Right ventricle myocardium inferior (tissue), 1 donor: ENCODE results near the gene PM20D1. TPM values are rescaled to one million over a fixed set of nuclear protein-coding genes. Genes with fewer than 3 reads are reported as not detected.
A peak's percentile ranks its signal among the peaks of the same experiment; 100 is the strongest.
"Not testable (repeated sequence)": the region's sequence is repeated elsewhere in the genome, so short reads cannot be mapped to it uniquely, and the experiment has no call there.

Source experiments
- ATAC-seq: fragments of 200-7000 bp; cut with Tn5 transposase; one replicate; pipeline ENCODE4 v1.9.1; 2020; ENCODE audit warnings: mild to moderate bottlenecking, moderate library complexity
- DNase-seq: peaks from one replicate; pipeline ENCODE4 v3.0.0; 2021; ENCODE audit errors: missing footprints
- intact Hi-C: fragments of 100-400 bp; cut with DNase I; formaldehyde crosslinking; loops from one replicate; pipeline ENCODE4 v1.11.0; 2022
- total RNA-seq: library from RNA; stranded (reverse); fragmentation: NEBNext Ultra II Directional; extraction: Animal tissue kit (Norgen Biotek cat#: 25700); gene quantifications from one replicate; pipeline ENCODE4 v1.2.1, GENCODE V29; 2021
- donor health status: DM: no; HTN: yes; CAD: no; lungs with severe emphysema.

PM20D1 gene
- total RNA-seq, 1 donor from 2014 or later = 1.7 TPM

GRCh38 chr1:205851993-205852392, 2.1 kb upstream of the PM20D1 start:
- DNase-seq = no peak
- ATAC-seq = no peak
- intact Hi-C loops = no loop called here

DNA sequence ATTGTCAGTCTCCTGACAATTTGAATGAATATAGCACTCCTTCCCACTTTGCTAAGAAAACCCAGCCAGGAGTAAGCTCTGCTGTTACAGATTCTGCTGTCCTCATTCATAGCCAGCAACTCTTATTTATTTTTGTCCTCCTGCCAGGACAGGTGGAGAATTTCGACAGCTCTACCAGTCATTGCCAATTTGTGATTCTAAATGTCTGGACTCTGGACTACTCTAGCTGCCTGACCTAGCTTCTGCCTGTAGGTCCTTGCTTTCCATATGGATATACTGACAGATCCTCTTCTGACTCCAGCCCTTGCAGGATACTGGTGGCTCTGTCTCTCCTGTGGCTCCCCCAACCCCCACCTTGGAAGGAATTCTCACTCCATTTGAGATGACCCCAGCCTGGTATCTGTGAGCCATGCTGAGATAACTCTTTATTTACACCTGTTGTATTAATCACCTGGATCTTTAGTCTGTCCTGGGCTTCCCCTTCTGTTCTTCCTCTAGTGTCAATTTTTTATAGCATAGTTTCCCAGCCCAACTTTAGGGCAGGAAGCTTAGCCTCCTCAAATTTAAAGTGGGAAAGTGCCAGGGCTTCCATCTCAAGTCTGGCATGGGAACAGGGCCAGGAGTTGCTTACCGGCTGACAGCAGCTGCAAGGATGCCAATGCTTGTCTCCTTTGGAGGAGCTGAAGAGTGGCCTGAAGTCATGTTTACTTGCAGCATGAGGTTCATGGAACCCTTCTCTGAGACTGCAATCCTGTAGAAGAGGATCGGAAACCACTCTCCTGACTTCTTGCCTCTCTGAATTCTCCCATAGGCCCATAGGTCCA, 6.7 kb downstream of the PM20D1 start:
- DNase-seq (no peak), ATAC-seq (no peak)
- intact Hi-C loops = no loop called here

GRCh38 chr1:205842229-205842628, 7.7 kb downstream of the PM20D1 start:
- ATAC-seq (peak; percentile 68), DNase-seq (no peak)
- intact Hi-C loops = no loop called here

GRCh38 chr1:205840146-205840923, 9.6 kb downstream of the PM20D1 start:
- intact Hi-C loops = no loop called here
- ATAC-seq (no peak), DNase-seq (no peak)

GRCh38 chr1:205837382-205837970, 12.5 kb downstream of the PM20D1 start:
- DNase-seq (no peak), ATAC-seq (no peak)
- intact Hi-C loops = no loop called here

DNA sequence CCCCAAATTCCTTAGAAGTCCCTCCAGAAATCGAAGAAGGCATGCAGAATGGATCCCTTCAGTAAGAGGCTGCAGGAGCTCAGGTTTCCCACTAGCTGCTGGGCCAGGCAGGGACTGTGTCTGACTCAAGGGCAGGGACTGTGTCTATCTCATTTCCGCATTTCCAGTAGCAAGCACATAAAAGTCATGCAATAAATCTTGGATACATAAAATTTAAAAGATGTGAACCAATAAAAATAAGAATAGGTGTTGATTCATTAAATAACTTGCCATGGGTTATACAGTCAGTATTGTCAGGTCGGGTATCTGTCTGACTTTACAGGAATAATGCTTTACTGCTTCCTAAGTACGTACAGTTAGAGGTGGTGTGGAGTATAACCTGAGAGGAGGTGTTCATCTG, 15.2 kb downstream of the PM20D1 start:
- intact Hi-C loops = no loop called here
- no peak for DNase-seq
- no peak for ATAC-seq

DNA sequence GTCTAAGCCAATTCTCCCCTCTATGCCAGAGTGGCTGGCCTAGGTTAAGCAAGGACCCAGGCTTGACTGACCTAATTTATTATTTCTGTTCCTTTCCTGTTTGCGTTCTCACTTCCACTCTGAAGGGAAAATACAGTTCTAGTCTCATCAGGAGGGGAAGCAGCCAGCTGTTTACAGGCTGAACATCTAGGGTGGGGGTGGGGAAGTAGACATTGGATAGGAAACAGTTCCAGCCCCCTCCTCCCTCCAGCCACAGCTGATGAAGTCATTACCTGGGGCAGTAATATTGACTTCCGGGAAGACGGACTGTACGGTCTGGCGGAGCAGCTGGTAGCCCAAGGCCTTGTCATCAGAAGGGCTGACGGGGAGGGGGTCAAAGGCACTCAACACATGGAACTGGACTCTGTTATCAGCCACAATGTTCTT, 17.6 kb downstream of the PM20D1 start:
- peak; percentile 42 for ATAC-seq
- intact Hi-C loops = no loop called here
- DNase-seq = no peak

DNA sequence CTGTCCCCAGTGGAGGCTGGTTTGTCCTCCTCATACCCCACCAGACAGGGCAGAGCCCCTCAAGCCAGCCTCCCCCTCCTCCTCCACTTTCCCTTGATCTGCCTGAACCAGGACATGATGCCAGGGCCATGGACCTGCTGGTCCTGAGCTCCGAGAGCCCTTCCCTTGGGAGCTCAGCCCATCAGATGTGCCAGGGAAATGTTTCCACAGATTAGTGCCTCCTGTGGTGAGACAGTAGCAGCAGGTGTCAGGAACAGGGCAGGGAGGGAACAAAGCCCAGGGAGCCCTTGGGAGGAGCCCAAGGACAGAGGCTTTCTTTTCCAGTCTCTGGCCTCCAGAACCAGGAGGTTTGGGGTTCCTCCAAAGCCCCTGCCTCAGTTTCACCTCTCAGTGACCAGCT, 22.3 kb downstream of the PM20D1 start:
- intact Hi-C loops = no loop called here
- no peak for DNase-seq
- ATAC-seq = peak; percentile 57

DNA sequence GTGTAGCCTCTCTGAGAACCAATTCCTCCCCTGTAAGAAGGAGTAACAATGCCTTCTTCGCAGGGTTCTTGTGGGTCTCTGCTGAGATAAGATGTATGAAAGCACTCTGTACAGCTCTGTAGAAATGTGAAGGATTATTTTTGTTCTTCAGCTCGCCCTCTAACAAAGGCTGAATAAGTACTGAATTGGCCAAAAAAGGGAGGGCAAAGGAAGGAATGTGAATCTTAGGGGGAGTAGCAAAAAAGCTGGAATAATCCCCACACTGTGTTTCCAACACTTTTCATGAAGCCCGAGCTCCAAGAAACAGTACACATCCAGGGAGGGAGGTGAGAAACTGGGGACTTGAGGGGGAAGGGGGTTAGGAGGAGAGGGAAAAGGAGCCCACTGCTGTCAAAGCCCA, 22.9 kb downstream of the PM20D1 start:
- ATAC-seq (no peak), DNase-seq (no peak)
- intact Hi-C loops = no loop called here

GRCh38 chr1:205826016-205826806, 23.7 kb downstream of the PM20D1 start:
- peak; percentile 89 for ATAC-seq
- no peak for DNase-seq
- intact Hi-C loops = no loop called here

DNA sequence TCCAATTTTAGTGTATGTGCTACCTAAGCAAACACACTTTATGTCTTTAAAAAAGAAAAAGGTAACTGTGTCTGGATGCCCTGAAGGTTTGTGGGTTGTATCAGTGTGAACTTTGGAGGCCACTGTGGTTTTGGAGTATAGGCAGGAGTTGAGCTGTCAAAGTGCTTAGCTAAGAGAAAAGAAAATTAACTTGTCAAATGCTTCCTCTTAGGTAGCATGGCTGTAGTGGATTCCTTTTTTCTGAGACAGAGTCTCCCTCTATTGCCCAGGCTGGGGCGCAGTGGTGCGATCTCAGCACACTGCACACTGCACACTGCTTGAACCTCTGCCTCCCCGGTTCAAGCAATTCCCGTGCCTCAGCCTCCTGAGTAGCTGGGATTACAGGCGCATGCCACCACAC, 25.8 kb downstream of the PM20D1 start:
- ATAC-seq = no peak
- no peak for DNase-seq
- intact Hi-C loops = no loop called here

- DNase-seq, ATAC-seq, intact Hi-C loops: not testable (repeated sequence)
Measured at GRCh38 chr1:205823260-205823659, 26.7 kb downstream of the PM20D1 start.

- intact Hi-C loops = no loop called here
- no peak for DNase-seq
- no peak for ATAC-seq
Measured at GRCh38 chr1:205822397-205822796, 27.5 kb downstream of the PM20D1 start.

- no peak for DNase-seq
- intact Hi-C loops = no loop called here
- no peak for ATAC-seq
Measured at GRCh38 chr1:205817988-205818387, 31.9 kb downstream of the PM20D1 start.

DNA sequence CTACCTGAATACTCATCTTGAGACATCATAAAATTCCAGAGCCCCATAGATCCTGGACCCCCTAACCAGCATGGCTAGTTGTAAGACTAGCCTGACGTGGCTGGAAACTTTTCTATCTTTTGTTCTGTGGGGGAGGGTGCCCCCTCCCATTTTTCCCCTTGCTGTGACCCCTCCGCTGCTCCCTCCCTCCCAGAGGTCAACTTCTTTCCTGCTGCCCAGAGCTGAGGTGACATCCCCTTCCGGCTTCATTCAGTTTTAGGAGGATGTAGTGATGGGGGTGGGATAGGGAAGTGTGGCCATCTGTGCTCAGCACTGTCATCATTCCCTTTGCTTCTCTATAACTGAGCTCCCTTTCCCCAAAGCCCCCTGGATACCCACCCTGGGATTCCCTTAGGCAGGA, 32.6 kb downstream of the PM20D1 start:
- DNase-seq (no peak), ATAC-seq (no peak)
- intact Hi-C loops = no loop called here

DNA sequence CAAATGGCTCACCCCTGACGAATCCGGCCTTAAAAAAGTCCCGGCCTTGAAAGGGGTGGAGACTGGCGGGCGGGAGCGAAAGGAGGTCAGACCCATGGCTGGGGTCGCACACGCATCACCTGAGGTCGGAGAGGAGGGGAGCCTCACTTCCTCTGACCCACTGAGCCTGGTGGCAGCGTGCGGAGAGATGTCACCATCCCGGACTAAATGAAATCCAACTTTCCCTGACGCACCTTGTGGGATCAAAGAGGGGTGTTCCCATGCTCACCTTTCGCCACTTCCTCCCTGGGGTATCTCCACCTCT, 36.2 kb downstream of the PM20D1 start:
- intact Hi-C loops = loop anchor here (1.0 to 5.0 kb wide), 3 partner anchors 34 to 101 kb away; no protein-coding TSS in a partner anchor
- DNase-seq = no peak
- no peak for ATAC-seq

GRCh38 chr1:205812878-205813754, 36.8 kb downstream of the PM20D1 start, which contains the start of gene SLC41A1:
Gene SLC41A1 (minus strand): TSS chr1:205813198. CDS start chr1:205810441, 2,757 bp downstream.
- intact Hi-C loops = loop anchor here (1.0 to 5.0 kb wide), 3 partner anchors 34 to 102 kb away; no protein-coding TSS in a partner anchor
- DNase-seq (peak; percentile 95), ATAC-seq (peak; percentile 94)
